ENCODE measurements around the gene APC2.

APC2 gene

DNA sequence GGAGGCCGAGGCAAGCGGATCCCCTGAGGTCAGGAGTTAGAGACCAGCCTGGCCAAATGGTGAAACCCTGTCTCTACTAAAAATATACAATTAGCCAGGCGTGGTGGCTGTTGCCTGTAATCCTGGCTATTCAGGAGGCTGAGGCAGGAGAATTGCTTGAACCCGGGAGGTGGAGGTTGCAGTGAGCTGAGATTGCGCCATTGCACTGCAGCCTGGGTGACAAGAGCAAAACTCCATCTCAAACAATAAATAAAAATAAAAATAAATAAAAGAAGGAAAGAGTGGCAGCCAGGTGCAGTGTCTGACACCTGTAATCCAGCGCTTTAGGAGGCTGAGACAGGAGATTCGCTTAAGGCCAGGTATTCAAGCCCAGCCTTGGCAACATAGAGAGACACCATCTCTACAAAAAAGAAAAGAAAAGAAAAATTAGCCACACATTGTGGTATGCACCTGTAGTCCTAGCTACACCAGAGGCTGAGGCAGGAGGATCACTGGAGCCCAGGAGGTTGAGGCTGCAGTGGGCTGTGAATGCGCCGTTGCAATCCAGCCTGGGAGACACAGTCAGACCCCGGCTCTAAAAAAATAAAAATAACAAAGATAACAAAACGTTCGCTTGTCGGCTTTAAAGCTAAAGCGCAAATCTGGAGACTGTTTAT lies 52.6 kb downstream of the APC2 start:
- peaks cover 4% of the 10 kb centered on the region; the same call in 1 of the 2 replicates for H3K4me1 ChIP-seq (ENCODE audit: insufficient read depth, low read length)

DNA sequence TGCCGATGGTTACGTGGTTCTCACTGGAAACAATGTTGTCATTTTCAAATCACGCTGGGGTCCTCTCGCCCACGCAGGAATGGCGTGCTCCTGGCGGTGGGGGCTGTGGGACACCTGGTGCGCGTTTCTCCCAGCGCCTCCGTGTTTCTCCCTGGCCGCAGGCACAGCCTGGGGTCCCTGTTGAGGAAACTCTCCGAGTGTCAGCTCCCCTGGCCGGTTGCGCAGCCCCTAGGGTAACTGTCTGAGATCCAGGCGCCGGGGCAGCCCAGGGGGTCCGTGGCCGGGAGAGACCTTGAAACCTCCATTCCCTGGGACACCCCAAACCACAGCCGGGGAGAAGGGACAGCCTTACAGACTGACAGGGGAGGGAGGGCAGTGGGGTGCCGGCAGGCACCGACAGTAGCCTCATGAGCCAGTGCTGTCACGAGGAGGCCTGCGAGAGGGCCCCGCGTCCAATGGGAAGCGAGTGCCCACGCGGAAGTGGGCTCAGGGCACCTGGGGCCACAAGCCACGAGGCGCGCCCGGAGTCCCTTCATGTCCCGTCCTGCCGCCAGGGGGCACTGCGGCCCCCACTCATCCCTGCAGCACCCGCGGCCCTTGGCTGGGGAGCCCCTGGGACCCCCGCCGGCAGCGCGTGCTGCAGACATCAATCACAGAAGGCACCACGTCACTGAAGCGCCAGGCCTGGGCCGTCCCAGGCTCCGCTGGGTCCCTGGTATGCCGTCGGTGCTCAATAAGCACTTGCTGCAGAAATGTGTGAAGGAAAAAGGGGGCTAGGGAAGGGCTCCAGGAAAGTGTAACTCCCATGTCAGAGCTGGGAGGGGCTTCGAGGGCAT lies 53.4 kb downstream of the APC2 start:
- Histone ChIP-seq H3K4me1 (ENCODE audit: insufficient read depth, low read length) (peaks cover 4% of the 10 kb centered on the region; the same call in 1 of the 2 replicates), H3K36me3 (ENCODE audit: insufficient read depth, low read length) (no peaks in the 10 kb centered on the region), H3K9ac (ENCODE audit: low read depth, low read length) (peak overlapping the region; percentile 56; the same call in 1 of the 2 replicates), H3K9me3 (ENCODE audit: control insufficient read depth, insufficient read depth, low read length) (no peaks in the 10 kb centered on the region)

More for the DNA sequence above, 52.6 kb downstream of the APC2 start:
- no peaks in the 10 kb centered on the region for H3K9me3 ChIP-seq (ENCODE audit: control insufficient read depth, insufficient read depth, low read length)
- H3K9ac ChIP-seq (ENCODE audit: low read depth, low read length): peak overlapping the region; percentile 56; the same call in 1 of the 2 replicates
- H3K36me3 ChIP-seq (ENCODE audit: insufficient read depth, low read length): no peaks in the 10 kb centered on the region

DNA sequence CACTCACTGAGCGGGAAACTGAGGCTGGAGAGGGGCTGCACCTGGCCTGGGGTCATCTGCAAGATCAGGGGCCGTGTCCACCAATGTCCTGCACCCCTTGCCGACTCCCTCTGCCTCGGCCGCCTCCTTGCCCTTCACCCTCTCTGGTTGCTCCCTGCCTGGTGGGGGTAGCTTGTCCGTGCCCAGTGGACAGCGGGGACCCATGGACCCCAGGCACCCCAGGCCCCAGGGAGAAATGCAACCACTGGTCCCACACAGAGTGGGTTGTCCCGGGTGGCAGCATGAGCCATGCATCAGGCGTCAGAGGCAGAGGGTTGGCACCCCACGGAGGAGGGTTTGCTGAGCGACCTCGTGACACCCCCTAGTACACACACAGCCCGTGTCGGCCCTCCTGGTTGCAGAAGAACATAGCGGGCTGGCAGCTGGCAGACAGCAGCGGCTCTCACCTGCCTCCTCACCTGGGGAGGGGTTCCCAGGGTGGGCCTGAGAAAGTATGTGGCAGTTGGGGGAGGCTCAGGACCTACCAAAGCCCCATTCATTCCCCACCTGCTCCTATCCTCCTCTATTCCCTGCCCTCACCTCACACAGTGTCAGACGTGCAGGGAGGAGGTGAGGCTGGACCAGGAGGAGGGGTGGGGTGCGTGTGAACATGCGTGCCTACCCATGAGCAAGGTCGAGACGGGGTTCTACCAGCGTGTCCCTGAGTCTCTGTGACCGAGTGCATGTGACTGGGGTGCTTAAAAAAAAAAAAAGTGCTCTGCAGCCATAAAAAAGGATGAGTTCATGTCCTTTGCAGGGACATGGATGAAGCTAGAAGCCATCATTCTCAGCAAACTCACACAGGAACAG lies 54.2 kb downstream of the APC2 start:
- Histone ChIP-seq H3K4me1 (ENCODE audit: insufficient read depth, low read length) (peaks cover 4% of the 10 kb centered on the region; the same call in 1 of the 2 replicates), H3K9me3 (ENCODE audit: control insufficient read depth, insufficient read depth, low read length) (no peaks in the 10 kb centered on the region), H3K9ac (ENCODE audit: low read depth, low read length) (peak overlapping the region; percentile 56; the same call in 1 of the 2 replicates), H3K36me3 (ENCODE audit: insufficient read depth, low read length) (no peaks in the 10 kb centered on the region)

DNA sequence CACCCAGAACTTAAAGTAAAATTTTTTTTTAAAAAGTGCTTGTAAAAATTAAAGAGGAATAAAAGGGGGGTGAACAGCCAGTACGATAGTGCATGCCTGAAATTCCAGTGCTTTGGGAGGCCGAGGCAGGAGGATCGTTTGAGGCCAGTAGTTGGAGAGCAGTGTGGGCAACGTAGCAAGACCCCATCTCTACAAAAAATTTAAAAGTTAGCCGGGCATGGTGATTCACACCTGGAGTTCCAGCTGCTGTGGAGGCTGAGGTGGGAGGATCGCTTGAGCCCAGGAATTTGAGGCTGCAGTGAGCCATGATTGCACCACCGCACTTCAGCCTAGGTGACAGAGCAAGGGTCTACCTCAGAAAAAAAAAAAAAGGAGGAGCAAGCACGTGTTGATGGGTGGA lies 55.1 kb downstream of the APC2 start:
- Histone ChIP-seq H3K9ac (ENCODE audit: low read depth, low read length) (no peak overlapping the region), H3K4me1 (ENCODE audit: insufficient read depth, low read length) (peaks cover 4% of the 10 kb centered on the region; the same call in 1 of the 2 replicates), H3K36me3 (ENCODE audit: insufficient read depth, low read length) (no peaks in the 10 kb centered on the region), H3K9me3 (ENCODE audit: control insufficient read depth, insufficient read depth, low read length) (no peaks in the 10 kb centered on the region)

DNA sequence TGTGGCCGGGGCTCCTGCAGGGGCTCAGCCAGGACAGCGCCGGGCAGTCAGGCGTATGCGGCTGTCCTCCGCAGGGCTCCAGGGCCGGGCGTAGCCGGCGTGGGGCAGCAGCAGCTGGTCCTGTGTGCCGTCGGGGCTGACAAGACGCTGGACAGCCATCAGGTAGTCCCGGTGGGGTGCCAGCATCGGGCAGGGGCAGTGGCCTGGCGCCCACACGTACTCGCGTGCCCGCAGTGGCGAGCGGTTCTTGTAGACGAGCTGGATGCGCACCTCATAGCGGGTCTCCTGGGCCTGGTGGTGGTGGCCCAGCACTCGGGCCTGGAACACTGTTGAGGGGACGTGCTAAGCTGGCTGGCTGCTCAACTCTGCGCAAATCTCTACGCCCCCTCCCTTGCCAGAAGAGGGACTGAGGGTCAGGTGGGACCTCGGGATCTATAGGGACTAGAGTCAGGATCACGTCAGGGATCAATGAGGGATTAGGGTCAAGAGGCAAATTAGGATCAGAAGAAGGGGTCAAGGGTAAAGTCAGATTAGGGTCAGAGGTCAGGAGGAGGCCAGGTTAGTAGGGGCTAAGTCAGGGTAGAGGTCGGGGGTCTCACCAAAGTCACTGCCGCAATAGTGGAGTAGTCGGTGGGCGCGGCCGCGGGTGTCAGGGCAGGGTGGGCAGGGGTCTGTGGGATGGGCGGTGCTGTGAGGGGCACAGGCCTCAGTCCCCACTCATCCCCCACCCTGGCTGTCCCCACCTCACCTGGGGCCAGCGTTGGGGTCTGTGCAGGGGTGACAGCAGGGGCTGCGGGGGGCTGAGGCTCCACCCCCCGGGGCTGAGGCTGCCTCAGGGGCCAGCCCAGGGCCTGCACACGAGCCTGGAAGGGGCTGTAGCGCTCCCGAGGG lies 56.3 kb downstream of the APC2 start:
- no peak overlapping the region for H3K9ac ChIP-seq (ENCODE audit: low read depth, low read length)

DNA sequence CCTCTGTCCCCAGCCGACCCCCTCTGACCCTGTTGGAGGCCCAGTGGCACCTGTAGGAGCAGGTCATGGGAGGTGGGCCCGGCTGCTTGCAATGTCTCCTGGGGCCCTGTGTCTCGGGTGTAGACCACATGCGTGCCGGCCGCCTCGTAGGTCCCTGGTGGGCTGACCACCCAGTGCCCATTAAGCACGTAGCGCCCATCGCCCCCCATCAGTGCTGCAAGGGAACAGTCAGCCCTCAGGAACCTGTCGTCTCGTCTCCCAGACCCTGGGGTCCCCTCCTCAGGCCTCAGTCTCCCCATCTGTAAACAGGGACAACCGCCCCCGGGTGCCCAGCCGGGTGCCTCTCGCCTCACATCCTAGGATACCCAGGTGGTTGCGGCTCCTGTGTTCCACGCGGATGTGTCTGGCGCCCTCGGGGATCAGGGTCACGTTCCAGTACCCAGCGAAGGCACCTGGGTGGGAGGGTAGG lies 57.3 kb downstream of the APC2 start:
- no peaks in the 10 kb centered on the region for H3K9me3 ChIP-seq (ENCODE audit: control insufficient read depth, insufficient read depth, low read length)
- peak overlapping the region; percentile 63; the same call in 1 of the 2 replicates for H3K9ac ChIP-seq (ENCODE audit: low read depth, low read length)
- H3K36me3 ChIP-seq (ENCODE audit: insufficient read depth, low read length): no peaks in the 10 kb centered on the region
- H3K4me1 ChIP-seq (ENCODE audit: insufficient read depth, low read length): peaks cover 4% of the 10 kb centered on the region; the same call in 1 of the 2 replicates

More for the DNA sequence above, 56.3 kb downstream of the APC2 start:
- H3K9me3 ChIP-seq (ENCODE audit: control insufficient read depth, insufficient read depth, low read length): no peaks in the 10 kb centered on the region
- no peaks in the 10 kb centered on the region for H3K36me3 ChIP-seq (ENCODE audit: insufficient read depth, low read length)
- peaks cover 4% of the 10 kb centered on the region; the same call in 1 of the 2 replicates for H3K4me1 ChIP-seq (ENCODE audit: insufficient read depth, low read length)

DNA sequence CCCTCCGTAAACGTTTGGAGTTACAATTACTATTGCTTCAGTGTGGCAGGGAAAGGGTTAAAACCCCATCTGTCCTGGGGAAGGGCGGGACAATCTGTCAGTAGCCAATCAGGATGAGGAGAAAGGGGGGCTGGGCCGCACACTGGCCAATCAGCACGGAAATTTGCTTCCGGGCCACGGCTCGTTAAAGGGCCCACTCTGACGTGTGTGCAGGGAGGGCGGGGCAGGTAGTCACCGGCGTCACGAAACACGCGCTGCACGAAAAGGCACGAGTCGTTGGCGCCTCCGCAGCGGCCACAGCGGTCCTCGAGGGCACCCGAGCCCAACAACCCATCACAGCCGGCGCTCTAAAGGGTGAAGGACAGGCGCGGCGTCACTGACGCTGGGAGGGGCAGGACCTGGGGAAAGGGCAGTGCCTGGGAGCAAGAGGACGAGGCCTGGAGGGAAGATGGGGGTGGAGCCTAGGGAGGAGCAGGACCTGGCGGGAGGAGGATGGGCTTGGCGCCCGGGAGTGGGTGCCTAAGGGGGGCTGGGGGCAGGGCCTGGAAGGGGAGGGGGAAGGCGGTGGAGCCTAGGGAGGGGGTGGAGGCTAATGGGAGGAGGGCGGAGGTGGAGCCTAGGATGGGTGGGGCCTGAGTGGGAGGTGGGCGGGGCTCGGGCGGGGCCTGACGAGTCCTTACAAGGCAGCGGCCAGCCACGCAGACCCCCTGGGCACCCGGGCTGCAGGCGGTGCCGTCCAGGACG lies 58.0 kb downstream of the APC2 start:
- Histone ChIP-seq H3K36me3 (ENCODE audit: insufficient read depth, low read length) (no peaks in the 10 kb centered on the region), H3K9me3 (ENCODE audit: control insufficient read depth, insufficient read depth, low read length) (no peaks in the 10 kb centered on the region), H3K4me1 (ENCODE audit: insufficient read depth, low read length) (peaks cover 3% of the 10 kb centered on the region; the same call in 1 of the 2 replicates), H3K9ac (ENCODE audit: low read depth, low read length) (peak overlapping the region; percentile 63)

DNA sequence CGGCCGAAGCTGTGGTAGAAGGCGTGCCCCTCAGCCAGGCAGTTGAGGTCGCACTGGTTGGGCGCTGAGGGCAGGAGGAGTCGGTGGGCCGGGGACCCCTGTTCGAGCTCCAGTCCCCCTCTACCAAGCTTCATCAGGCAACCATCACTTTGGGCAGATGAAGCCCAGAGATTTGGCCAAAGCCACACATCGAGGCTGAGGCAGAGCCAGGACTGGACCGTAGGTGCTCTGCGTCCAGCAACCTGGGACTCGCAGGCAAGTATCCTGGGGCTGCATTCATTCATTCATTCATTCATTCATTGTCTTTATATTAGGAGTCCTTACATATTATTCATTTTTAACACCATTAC lies 58.6 kb downstream of the APC2 start:
- no peaks in the 10 kb centered on the region for H3K36me3 ChIP-seq (ENCODE audit: insufficient read depth, low read length)
- no peaks in the 10 kb centered on the region for H3K9me3 ChIP-seq (ENCODE audit: control insufficient read depth, insufficient read depth, low read length)
- peak overlapping the region; percentile 36; the same call in 1 of the 2 replicates for H3K9ac ChIP-seq (ENCODE audit: low read depth, low read length)
- H3K4me1 ChIP-seq (ENCODE audit: insufficient read depth, low read length): no peaks in the 10 kb centered on the region; the same call in 1 of the 2 replicates

DNA sequence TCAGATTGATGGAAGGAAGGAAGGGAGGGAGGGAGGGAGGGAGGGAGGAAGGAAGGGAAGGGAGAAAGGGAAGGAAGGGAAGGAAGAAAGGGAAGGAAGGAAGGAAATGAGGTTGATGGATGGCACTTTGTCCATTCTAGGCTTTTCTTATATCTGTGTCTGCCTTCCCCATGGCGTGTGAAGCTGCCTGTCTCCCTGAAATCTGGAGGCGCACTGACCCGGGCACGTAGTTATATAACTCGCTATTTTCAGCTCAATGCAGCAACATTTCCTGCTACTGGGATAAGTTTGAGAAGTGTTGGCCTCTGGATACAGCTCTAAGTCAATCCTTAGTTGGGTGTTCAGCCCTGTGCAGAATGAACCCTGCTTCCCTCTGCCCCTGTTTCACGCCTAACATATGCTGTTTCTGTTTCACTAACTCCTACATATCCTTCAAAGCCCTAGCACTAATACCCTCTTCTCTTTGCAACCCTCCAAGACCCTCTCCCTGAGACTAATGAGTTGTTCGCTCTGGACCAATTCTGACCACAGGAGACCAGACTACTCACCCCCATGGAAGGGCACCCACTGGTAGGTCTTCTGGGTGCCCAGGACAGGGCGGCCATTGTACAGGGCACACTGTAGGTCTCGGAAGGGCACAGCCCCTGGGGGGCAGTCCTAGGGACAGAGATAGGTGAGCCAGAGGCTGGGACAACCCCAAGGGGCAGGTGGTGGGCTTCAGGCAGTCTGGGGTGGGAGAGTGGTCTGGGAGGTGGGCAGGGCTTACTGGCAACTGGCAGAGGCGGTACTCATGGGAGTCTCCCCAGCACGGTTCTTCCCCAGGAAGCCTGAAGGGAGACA lies 59.9 kb downstream of the APC2 start:
- no peaks in the 10 kb centered on the region for H3K9me3 ChIP-seq (ENCODE audit: control insufficient read depth, insufficient read depth, low read length)
- H3K36me3 ChIP-seq (ENCODE audit: insufficient read depth, low read length): no peaks in the 10 kb centered on the region
- H3K4me1 ChIP-seq (ENCODE audit: insufficient read depth, low read length): no peaks in the 10 kb centered on the region
- H3K9ac ChIP-seq (ENCODE audit: low read depth, low read length): no peak overlapping the region

DNA sequence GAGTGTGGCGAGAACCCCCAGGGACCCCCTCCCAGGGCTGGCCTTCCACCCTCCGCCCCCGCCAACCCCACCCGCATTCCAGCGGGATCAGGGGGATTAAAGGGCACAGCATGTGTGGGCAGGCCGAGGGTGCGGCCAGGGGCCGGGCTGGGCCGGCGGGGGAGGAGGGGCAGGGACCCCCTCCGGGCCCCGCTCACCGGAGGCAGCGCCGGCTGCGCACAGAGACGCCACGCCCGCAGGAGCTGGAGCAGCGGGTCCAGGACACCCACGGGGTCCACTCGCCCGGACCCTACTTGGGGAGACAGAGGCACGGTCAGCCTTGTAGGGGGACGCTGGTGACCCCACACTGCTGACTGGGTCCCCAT lies 60.5 kb downstream of the APC2 start:
- Histone ChIP-seq H3K36me3 (ENCODE audit: insufficient read depth, low read length) (no peaks in the 10 kb centered on the region), H3K9me3 (ENCODE audit: control insufficient read depth, insufficient read depth, low read length) (no peaks in the 10 kb centered on the region), H3K4me1 (ENCODE audit: insufficient read depth, low read length) (no peaks in the 10 kb centered on the region), H3K9ac (ENCODE audit: low read depth, low read length) (no peak overlapping the region)

DNA sequence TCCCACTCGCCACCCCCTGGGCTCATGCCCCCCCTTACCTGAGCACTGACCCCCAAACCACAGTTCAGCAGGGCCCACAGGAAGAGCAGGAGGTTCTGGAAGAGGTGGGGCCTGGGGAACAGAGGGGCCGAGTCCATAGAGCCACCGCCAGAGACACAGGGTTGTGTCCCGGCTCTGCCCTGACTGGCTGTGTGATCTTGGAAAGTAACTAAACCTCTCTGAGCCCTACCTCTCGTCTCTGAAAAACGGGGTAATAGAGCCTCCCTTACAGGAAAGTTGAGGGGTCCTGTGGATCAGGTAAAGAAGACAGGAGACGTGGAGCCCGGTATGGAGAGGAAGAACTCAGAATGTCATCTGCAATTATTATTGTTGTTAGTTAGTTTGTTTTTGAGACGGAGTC lies 60.9 kb downstream of the APC2 start:
- Histone ChIP-seq H3K4me1 (ENCODE audit: insufficient read depth, low read length) (no peaks in the 10 kb centered on the region), H3K9ac (ENCODE audit: low read depth, low read length) (no peak overlapping the region), H3K36me3 (ENCODE audit: insufficient read depth, low read length) (no peaks in the 10 kb centered on the region)

More for the DNA sequence above, 60.9 kb downstream of the APC2 start:
- no peaks in the 10 kb centered on the region for H3K9me3 ChIP-seq (ENCODE audit: control insufficient read depth, insufficient read depth, low read length)

Data from ES-I3 (cell line).